ENCODE results near the gene RAB15. TPM values are rescaled to one million over a fixed set of nuclear protein-coding genes. Genes with fewer than 3 reads are reported as not detected.

The RAB15 gene
- total RNA-seq, 1 donor from 2014 or later: 13.8 TPM

- Histone ChIP-seq H3K27ac (no peak overlapping the region), H3K36me3 (peaks cover 56% of the 10 kb centered on the region), H3K27me3 (ENCODE audit: low read depth) (no peaks in the 10 kb centered on the region), H3K4me1 (no peaks in the 10 kb centered on the region), H3K4me3 (no peak overlapping the region), H3K9me3 (no peaks in the 10 kb centered on the region)
- DNase-seq (no peak), ATAC-seq (no peak)
- intact Hi-C loops (cut with DNase I): no loop called here
- no peak for TF ChIP-seq CTCF (IDR thresholded peaks at IDR 0.05)
These were observed 34.8 kb downstream of the RAB15 start for GRCh38 chr14:64937171-64937820.

GRCh38 chr14:64935508-64935907, 36.6 kb downstream of the RAB15 start:
- Histone ChIP-seq H3K36me3 (peaks cover 58% of the 10 kb centered on the region), H3K4me1 (no peaks in the 10 kb centered on the region), H3K27ac (no peak overlapping the region), H3K9me3 (no peaks in the 10 kb centered on the region), H3K27me3 (ENCODE audit: low read depth) (no peaks in the 10 kb centered on the region), H3K4me3 (no peak overlapping the region)
- DNase-seq (no peak), ATAC-seq (no peak)
- intact Hi-C loops (cut with DNase I): no loop called here
- TF ChIP-seq CTCF (IDR thresholded peaks at IDR 0.05): no peak

GRCh38 chr14:64934338-64934929, 37.7 kb downstream of the RAB15 start:
- Histone ChIP-seq H3K4me1 (no peaks in the 10 kb centered on the region), H3K4me3 (no peak overlapping the region), H3K9me3 (no peaks in the 10 kb centered on the region), H3K36me3 (peaks cover 57% of the 10 kb centered on the region), H3K27me3 (ENCODE audit: low read depth) (no peaks in the 10 kb centered on the region), H3K27ac (no peak overlapping the region)
- DNase-seq (no peak), ATAC-seq (no peak)
- intact Hi-C loops (cut with DNase I): no loop called here
- no peak for TF ChIP-seq CTCF (IDR thresholded peaks at IDR 0.05)

- no peak for TF ChIP-seq CTCF (IDR thresholded peaks at IDR 0.05)
- Histone ChIP-seq H3K4me3 (no peak overlapping the region), H3K36me3 (peaks cover 63% of the 10 kb centered on the region), H3K4me1 (peaks cover 5% of the 10 kb centered on the region), H3K27ac (no peak overlapping the region), H3K27me3 (ENCODE audit: low read depth) (no peaks in the 10 kb centered on the region), H3K9me3 (no peaks in the 10 kb centered on the region)
- intact Hi-C loops (cut with DNase I): no loop called here
- no peak for ATAC-seq
- DNase-seq: no peak
These were observed 39.9 kb downstream of the RAB15 start for GRCh38 chr14:64932231-64932630.

- DNase-seq: no peak
- no peak overlapping the region for H3K27ac ChIP-seq
These were observed 41.0 kb downstream of the RAB15 start for GRCh38 chr14:64931123-64931522.

More at GRCh38 chr14:64931123-64931522, 41.0 kb downstream of the RAB15 start:
- no peaks in the 10 kb centered on the region for H3K9me3 ChIP-seq
- intact Hi-C loops (cut with DNase I): no loop called here
- TF ChIP-seq CTCF (IDR thresholded peaks at IDR 0.05): no peak
- H3K36me3 ChIP-seq: peaks cover 74% of the 10 kb centered on the region
- no peak for ATAC-seq
- H3K4me1 ChIP-seq: peaks cover 5% of the 10 kb centered on the region
- H3K27me3 ChIP-seq (ENCODE audit: low read depth): no peaks in the 10 kb centered on the region
- no peak overlapping the region for H3K4me3 ChIP-seq

All from lower lobe of right lung (tissue), 2 donors.